Neural progenitor cell (in vitro differentiated cells): ENCODE results near the gene PTGDR2. TPM values are rescaled to one million over a fixed set of nuclear protein-coding genes. Genes with fewer than 3 reads are reported as not detected.
"Not testable (repeated sequence)": the region's sequence is repeated elsewhere in the genome, so short reads cannot be mapped to it uniquely, and the experiment has no call there.

Experiments
- DNase-seq: peaks from one replicate; pipeline ENCODE4 v3.0.0-alpha.2; 2016; ENCODE audit warnings: low spot score
- H2AFZ ChIP-seq: fragments of 200-600 bp; sonication (generic); replicated peaks from 2 replicates; pipeline ENCODE4 v1.6.1; 2016; ENCODE audit warnings: antibody characterized with exemption
- H3F3A ChIP-seq: fragments of 200-600 bp; sonication (generic); 2 replicates; pipeline ENCODE4 v1.6.1; 2016; ENCODE audit warnings: antibody characterized with exemption, low read depth
- H3K27ac ChIP-seq: fragments of 200-600 bp; sonication (generic); 2 replicates; pipeline ENCODE4 v1.5.1; 2016; ENCODE audit warnings: mild to moderate bottlenecking
- H3K27me3 ChIP-seq: fragments of 200-600 bp; sonication (generic); 2 replicates; pipeline ENCODE4 v1.6.1; 2016; ENCODE audit warnings: mild to moderate bottlenecking, moderate library complexity
- H3K36me3 ChIP-seq: fragments of 200-600 bp; sonication (generic); 2 replicates; pipeline ENCODE4 v1.5.1; 2016
- H3K4me1 ChIP-seq: fragments of 200-600 bp; sonication (generic); 2 replicates; pipeline ENCODE4 v1.6.1; 2016; ENCODE audit warnings: mixed run types
- H3K4me2 ChIP-seq: fragments of 200-600 bp; sonication (generic); 2 replicates; pipeline ENCODE4 v1.6.1; 2016
- H3K4me3 ChIP-seq: fragments of 200-600 bp; sonication (generic); 2 replicates; pipeline ENCODE4 v1.5.1; 2016
- H3K79me2 ChIP-seq: fragments of 200-600 bp; sonication (generic); 2 replicates; pipeline ENCODE4 v1.6.1; 2016; ENCODE audit warnings: low read depth
- H3K9ac ChIP-seq: fragments of 200-600 bp; sonication (generic); 2 replicates; pipeline ENCODE4 v1.6.1; 2016
- H3K9me3 ChIP-seq: fragments of 200-600 bp; sonication (generic); 2 replicates; pipeline ENCODE4 v1.5.1; 2016; ENCODE audit warnings: low read depth
- H4K20me1 ChIP-seq: fragments of 200-600 bp; sonication (generic); 2 replicates; pipeline ENCODE4 v1.6.1; 2016; ENCODE audit warnings: low read depth
- H3K27ac Mint-ChIP-seq: 3 replicates; pipeline ENCODE4 v1.8.0; 2021; ENCODE audit warnings: mixed read lengths
- H3K27me3 Mint-ChIP-seq: 2 replicates; pipeline ENCODE4 v1.8.0; 2022; ENCODE audit warnings: low read depth, mild to moderate bottlenecking, inconsistent platforms, moderate library complexity, mixed read lengths; ENCODE audit not compliant: insufficient read depth
- H3K36me3 Mint-ChIP-seq: 3 replicates; pipeline ENCODE4 v1.8.0; 2021; ENCODE audit warnings: mixed read lengths
- H3K4me1 Mint-ChIP-seq: 3 replicates; pipeline ENCODE4 v1.8.0; 2021; ENCODE audit warnings: mixed read lengths
- H3K4me3 Mint-ChIP-seq: 3 replicates; pipeline ENCODE4 v1.8.0; 2021; ENCODE audit warnings: mild to moderate bottlenecking, moderate library complexity, mixed read lengths
- H3K9me3 Mint-ChIP-seq: 3 replicates; pipeline ENCODE4 v1.8.0; 2020; ENCODE audit warnings: mixed read lengths
- CTCF ChIP-seq: fragments of 200-600 bp; sonication (generic); IDR thresholded peaks from 2 replicates; pipeline ENCODE4 v1.5.1; 2017; ENCODE audit warnings: antibody characterized with exemption, mild to moderate bottlenecking
- EZH2 ChIP-seq: fragments of 200-600 bp; sonication (generic); IDR thresholded peaks from 2 replicates; pipeline ENCODE4 v1.6.1; 2017; ENCODE audit warnings: antibody characterized with exemption, mild to moderate bottlenecking, moderate library complexity
- EZH2phosphoT487 ChIP-seq: fragments of 200-600 bp; sonication (generic); IDR thresholded peaks from 2 replicates; pipeline ENCODE4 v1.6.1; 2017; ENCODE audit warnings: antibody characterized with exemption
- total RNA-seq: library from RNA; depleted of rRNA; stranded (reverse); fragments of >200 nt; gene quantifications from 2 replicates; pipeline ENCODE4 v1.2.3, GENCODE V29; 2015; ENCODE audit warnings: low replicate concordance

PTGDR2 gene
- total RNA-seq, 1 donor from 2014 or later: not detected

GRCh38 chr11:60825790-60826189 is 30.0 kb downstream of the PTGDR2 start:
- no peak for DNase-seq
- H4K20me1 ChIP-seq: no peaks in the 10 kb centered on the region
- H3K9me3 Mint-ChIP-seq: no peaks in the 10 kb centered on the region
- no peak overlapping the region for H3K4me3 ChIP-seq
- TF ChIP-seq CTCF (no peak), EZH2phosphoT487 (no peak), EZH2 (no peak)
- H3F3A ChIP-seq: no peaks in the 10 kb centered on the region
- H3K4me3 Mint-ChIP-seq: no peak overlapping the region
- peaks cover 8% of the 10 kb centered on the region for H3K27me3 Mint-ChIP-seq
- H3K27ac Mint-ChIP-seq: no peak overlapping the region
- no peaks in the 10 kb centered on the region for H3K36me3 Mint-ChIP-seq
- H3K27me3 ChIP-seq: no peaks in the 10 kb centered on the region
- H3K4me2 ChIP-seq: no peak overlapping the region
- no peaks in the 10 kb centered on the region for H3K36me3 ChIP-seq
- H3K4me1 ChIP-seq: no peaks in the 10 kb centered on the region
- no peak overlapping the region for H3K27ac ChIP-seq
- H2AFZ ChIP-seq: no peak overlapping the region
- no peaks in the 10 kb centered on the region for H3K79me2 ChIP-seq
- H3K4me1 Mint-ChIP-seq: no peaks in the 10 kb centered on the region
- no peak overlapping the region for H3K9ac ChIP-seq
- H3K9me3 ChIP-seq: no peaks in the 10 kb centered on the region

- H3K4me3 ChIP-seq: no peak overlapping the region
- DNase-seq: no peak
- H3K36me3 ChIP-seq: no peaks in the 10 kb centered on the region
- no peak overlapping the region for H3K9ac ChIP-seq
- no peaks in the 10 kb centered on the region for H3K9me3 ChIP-seq
- H3K27ac Mint-ChIP-seq: no peak overlapping the region
- peaks cover 8% of the 10 kb centered on the region for H3K27me3 Mint-ChIP-seq
- H3K4me3 Mint-ChIP-seq: no peak overlapping the region
- no peaks in the 10 kb centered on the region for H4K20me1 ChIP-seq
- TF ChIP-seq EZH2phosphoT487 (no peak), CTCF (no peak), EZH2 (no peak)
- H3K36me3 Mint-ChIP-seq: no peaks in the 10 kb centered on the region
- no peaks in the 10 kb centered on the region for H3F3A ChIP-seq
- no peaks in the 10 kb centered on the region for H3K4me1 ChIP-seq
- no peaks in the 10 kb centered on the region for H3K9me3 Mint-ChIP-seq
- no peak overlapping the region for H2AFZ ChIP-seq
- H3K27me3 ChIP-seq: no peaks in the 10 kb centered on the region
- no peak overlapping the region for H3K27ac ChIP-seq
- no peak overlapping the region for H3K4me2 ChIP-seq
- H3K79me2 ChIP-seq: no peaks in the 10 kb centered on the region
- no peaks in the 10 kb centered on the region for H3K4me1 Mint-ChIP-seq
Measured at GRCh38 chr11:60825118-60825517, 30.6 kb downstream of the PTGDR2 start.

DNA sequence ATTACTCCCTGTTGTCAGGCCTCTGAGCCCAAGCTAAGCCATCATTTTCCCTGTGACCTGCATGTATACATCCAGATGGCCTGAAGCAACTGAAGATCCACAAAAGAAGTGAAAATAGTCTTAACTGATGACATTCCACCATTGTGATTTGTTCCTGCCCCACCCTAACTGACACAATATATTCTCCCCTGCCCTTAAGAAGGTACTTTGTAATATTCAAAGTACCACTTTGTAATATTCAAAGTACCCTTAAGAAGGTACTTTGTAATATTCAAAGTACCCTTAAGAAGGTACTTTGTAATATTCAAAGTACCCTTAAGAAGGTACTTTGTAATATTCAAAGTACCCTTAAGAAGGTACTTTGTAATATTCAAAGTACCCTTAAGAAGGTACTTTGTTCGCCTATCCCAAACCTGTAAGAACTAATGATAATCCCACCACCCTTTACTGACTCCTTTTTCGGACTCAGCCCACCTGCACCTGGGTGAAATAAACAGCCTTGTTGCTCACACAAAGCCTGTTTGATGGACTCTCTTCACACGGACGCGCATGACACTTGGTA is 31.9 kb downstream of the PTGDR2 start:
- H3K27me3 ChIP-seq, H3K36me3 Mint-ChIP-seq, H3K27ac ChIP-seq, H3K27ac Mint-ChIP-seq, H3K9me3 Mint-ChIP-seq, H3K4me2 ChIP-seq, H3K4me3 Mint-ChIP-seq, H2AFZ ChIP-seq, H3K79me2 ChIP-seq, H4K20me1 ChIP-seq, H3K4me3 ChIP-seq, H3F3A ChIP-seq, DNase-seq, H3K4me1 ChIP-seq, H3K9me3 ChIP-seq, H3K4me1 Mint-ChIP-seq, H3K36me3 ChIP-seq, H3K9ac ChIP-seq: not testable (repeated sequence)
- peaks cover 10% of the 10 kb centered on the region for H3K27me3 Mint-ChIP-seq

DNA sequence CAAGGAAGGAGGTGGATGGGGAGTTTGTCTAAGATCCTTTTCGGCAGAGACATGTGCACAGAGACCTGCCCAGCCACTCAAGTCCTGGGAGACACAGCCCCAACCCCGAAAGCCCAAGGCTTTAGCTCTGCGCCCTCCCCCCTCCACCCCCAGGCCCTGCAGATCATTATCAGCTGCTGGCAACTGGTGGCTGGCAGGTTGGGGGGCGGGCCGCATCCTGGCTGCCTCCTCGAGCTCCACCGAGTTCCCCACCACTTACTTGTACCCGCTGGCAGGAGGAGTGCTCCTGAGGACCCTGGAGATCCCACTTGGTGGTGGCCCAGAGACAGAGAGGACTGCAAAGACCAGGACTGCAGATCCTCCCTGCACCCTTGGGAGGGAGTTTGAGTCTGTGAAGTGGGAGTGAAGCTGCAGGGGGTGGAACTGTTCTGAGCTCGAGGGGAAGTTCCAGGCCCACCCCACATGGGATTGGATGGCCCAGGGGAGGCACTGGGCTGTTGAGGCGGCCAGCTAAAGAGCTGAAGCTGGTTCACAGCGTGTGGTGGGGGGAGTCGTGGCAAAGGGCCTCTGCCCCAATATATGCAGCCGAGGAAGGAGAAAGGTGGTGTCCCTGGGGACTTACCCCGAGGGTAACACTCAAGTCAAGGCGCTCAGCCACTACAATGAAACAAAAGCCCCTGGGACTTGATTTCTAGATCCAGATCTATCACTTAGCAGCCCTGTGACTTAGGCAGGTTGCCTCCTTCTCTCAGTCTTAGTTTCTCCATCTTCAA is 33.7 kb downstream of the PTGDR2 start:
- H3K36me3 ChIP-seq: no peaks in the 10 kb centered on the region
- H3K27me3 ChIP-seq: no peaks in the 10 kb centered on the region
- peaks cover 8% of the 10 kb centered on the region for H3K27me3 Mint-ChIP-seq
- TF ChIP-seq EZH2 (no peak), CTCF (no peak), EZH2phosphoT487 (no peak)
- no peaks in the 10 kb centered on the region for H3K79me2 ChIP-seq
- H3K27ac ChIP-seq: no peak overlapping the region
- H3K36me3 Mint-ChIP-seq: no peaks in the 10 kb centered on the region
- no peaks in the 10 kb centered on the region for H3K4me1 ChIP-seq
- no peak overlapping the region for H3K4me2 ChIP-seq
- H3K9me3 ChIP-seq: no peaks in the 10 kb centered on the region
- H3K9ac ChIP-seq: no peak overlapping the region
- no peak for DNase-seq
- H3K4me1 Mint-ChIP-seq: no peaks in the 10 kb centered on the region
- no peak overlapping the region for H2AFZ ChIP-seq
- no peaks in the 10 kb centered on the region for H3F3A ChIP-seq
- no peak overlapping the region for H3K4me3 ChIP-seq
- no peaks in the 10 kb centered on the region for H4K20me1 ChIP-seq
- no peak overlapping the region for H3K27ac Mint-ChIP-seq
- no peak overlapping the region for H3K4me3 Mint-ChIP-seq
- H3K9me3 Mint-ChIP-seq: peaks cover 4% of the 10 kb centered on the region
